Colonic mucosa (tissue), 4 donors: Measurements from ENCODE around the gene SRPK1. TPM values are rescaled to one million over a fixed set of nuclear protein-coding genes. Genes with fewer than 3 reads are reported as not detected.

Experiments
- DNase-seq: peaks from one replicate; pipeline ENCODE4 v3.0.0-alpha.2; 2020
- H3K27ac ChIP-seq: fragments of 200-600 bp; one replicate; pipeline ENCODE4 v1.8.0; 2021
- H3K27me3 ChIP-seq: fragments of 200-600 bp; one replicate; pipeline ENCODE4 v1.8.0; 2021
- H3K36me3 ChIP-seq: fragments of 200-600 bp; one replicate; pipeline ENCODE4 v1.8.0; 2021
- H3K4me1 ChIP-seq: fragments of 200-600 bp; one replicate; pipeline ENCODE4 v1.8.0; 2021; ENCODE audit warnings: mild to moderate bottlenecking
- H3K4me3 ChIP-seq: fragments of 200-600 bp; one replicate; pipeline ENCODE4 v1.8.0; 2021
- H3K9ac ChIP-seq, 2 donors: one replicate each; pipeline ENCODE4 v1.7.0; 2013; ENCODE audit warnings: control low read depth in 2 of 2, low read depth in 2 of 2, low read length in 2 of 2
- H3K9me3 ChIP-seq: fragments of 200-600 bp; one replicate; pipeline ENCODE4 v1.8.0; 2021
- intact Hi-C: fragments of 100-400 bp; cut with DNase I; formaldehyde crosslinking; loops from one replicate; pipeline ENCODE4 v1.14.1; 2022
- total RNA-seq, 2 donors: library from RNA; stranded (reverse); fragmentation: NEBNext Ultra II Directional in 1 of 2; extraction: Animal tissue kit (Norgen Biotek cat#: 25700) in 1 of 2; gene quantifications; one replicate each; pipeline ENCODE4 v1.2.1, GENCODE V29; 2021
- TF ChIP-seq, protein P1 (sequence below): fragments of 200-600 bp; IDR thresholded peaks from one replicate; pipeline ENCODE4 v1.8.0; 2022; ENCODE audit warnings: antibody characterized with exemption, mild to moderate bottlenecking
- donor health status: healthy.
- donor health status: DM: no; HTN: no; CAD: no.
- donor health status: DM: no; HTN: no; CAD: no.

Gene SRPK1
- total RNA-seq, 2 donors from 2014 or later: 89.4 to 111 TPM

DNA sequence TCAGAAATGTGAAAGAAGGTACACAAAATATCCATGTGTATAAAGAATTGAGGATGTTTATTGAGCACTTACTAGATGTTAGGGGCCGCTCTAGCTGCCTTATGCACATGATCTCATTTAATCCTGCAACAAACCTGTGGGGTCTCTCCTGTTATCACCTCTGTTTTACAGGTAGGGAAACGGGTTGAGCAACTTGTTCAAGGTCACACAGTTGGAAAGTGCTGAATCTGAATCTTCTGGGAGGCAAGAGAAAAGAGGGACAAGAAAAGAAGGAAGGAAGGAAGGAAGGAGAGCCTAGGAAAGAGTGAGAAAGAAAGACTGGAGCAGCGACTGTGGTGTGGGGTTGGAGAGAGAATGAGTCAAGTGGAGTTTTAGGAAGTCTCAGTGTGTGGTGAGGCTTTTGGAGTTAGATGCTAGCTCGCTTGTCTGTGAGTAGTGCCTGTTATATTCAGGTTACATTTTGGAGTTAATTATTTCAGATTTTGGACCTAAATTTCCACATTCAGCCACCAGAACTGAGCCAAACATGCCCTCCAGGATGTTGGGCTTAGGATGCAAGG lies 132.4 kb downstream of the SRPK1 start:
- no peaks in the 10 kb centered on the region for H3K9me3 ChIP-seq
- H3K27me3 ChIP-seq: peaks cover 13% of the 10 kb centered on the region
- H3K4me3 ChIP-seq: no peak overlapping the region
- H3K36me3 ChIP-seq: no peaks in the 10 kb centered on the region
- TF ChIP-seq, protein P1, sequence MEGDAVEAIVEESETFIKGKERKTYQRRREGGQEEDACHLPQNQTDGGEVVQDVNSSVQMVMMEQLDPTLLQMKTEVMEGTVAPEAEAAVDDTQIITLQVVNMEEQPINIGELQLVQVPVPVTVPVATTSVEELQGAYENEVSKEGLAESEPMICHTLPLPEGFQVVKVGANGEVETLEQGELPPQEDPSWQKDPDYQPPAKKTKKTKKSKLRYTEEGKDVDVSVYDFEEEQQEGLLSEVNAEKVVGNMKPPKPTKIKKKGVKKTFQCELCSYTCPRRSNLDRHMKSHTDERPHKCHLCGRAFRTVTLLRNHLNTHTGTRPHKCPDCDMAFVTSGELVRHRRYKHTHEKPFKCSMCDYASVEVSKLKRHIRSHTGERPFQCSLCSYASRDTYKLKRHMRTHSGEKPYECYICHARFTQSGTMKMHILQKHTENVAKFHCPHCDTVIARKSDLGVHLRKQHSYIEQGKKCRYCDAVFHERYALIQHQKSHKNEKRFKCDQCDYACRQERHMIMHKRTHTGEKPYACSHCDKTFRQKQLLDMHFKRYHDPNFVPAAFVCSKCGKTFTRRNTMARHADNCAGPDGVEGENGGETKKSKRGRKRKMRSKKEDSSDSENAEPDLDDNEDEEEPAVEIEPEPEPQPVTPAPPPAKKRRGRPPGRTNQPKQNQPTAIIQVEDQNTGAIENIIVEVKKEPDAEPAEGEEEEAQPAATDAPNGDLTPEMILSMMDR: no peak
- no peaks in the 10 kb centered on the region for H3K4me1 ChIP-seq
- DNase-seq: no peak
- H3K9ac ChIP-seq: no peak overlapping the region
- intact Hi-C loops: no loop called here
- no peak overlapping the region for H3K27ac ChIP-seq

DNA sequence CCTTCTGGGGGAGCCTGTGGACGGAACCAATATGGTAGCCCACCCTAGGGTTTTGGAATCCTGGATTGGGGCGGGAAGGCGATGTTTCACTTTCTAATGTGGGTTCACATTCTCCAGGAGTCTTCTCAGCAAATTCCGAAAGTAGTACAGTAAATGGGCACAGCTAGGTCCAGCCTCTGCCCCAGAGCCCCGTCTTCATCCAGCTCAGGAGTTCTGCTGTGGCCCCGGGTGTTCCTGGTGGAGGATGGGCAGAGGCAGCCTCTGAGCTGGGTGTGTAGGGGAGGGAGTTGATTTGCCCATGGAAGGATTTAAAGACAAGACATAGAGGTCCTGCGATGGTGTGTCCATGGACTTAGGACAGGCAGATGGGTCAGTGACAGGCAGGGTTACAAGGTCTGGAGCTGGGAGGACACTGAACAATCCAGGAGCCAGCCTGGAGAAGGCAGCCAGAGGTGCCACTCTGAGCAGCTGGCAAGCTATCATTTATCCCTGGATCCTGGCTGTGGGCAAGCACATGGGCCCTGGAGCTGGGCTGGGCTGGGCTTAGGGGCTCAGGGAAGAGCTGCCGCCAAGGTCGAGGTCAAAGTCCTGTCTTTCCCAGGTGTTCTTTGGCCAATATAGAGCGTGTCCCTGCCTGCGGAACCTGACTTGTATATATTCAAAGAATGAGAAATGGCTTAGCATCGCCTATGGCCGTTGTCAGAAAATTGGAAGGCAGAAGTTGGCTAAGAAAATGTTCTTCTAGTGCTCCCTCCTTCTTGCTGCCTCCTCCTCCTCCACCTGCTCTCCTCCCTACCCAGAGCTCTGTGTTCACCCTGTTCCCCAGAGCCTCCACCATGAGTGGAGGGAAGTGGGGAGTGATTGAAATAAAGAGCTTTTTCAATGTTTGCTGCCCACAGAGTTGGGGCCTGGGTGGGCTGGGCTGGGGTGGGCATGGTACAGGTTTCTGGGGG lies 133.4 kb downstream of the SRPK1 start:
- Histone ChIP-seq H3K4me1 (no peaks in the 10 kb centered on the region), H3K36me3 (no peaks in the 10 kb centered on the region), H3K9me3 (no peaks in the 10 kb centered on the region), H3K27me3 (peaks cover 13% of the 10 kb centered on the region), H3K4me3 (no peak overlapping the region), H3K9ac (no peak overlapping the region), H3K27ac (no peak overlapping the region)
- TF ChIP-seq, protein P1: no peak
- no peak for DNase-seq
- intact Hi-C loops: no loop called here

DNA sequence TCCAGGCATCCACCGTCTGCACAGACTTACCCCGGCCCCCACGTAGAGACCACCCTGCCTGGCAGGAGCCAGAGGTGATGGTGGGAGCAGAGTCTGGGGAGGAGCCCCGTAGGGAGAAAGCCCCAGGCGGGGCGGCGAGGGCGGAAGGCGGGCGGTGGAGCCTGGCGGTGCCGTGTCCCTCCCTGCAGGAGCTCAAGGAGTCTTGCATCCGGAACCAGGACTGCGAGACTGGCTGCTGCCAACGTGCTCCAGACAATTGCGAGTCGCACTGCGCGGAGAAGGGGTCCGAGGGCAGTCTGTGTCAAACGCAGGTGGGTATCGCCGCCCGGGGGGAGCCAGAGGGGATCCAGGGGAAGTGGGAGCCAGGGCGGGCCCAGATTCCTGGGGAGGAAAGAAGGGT lies 134.1 kb downstream of the SRPK1 start:
- intact Hi-C loops: no loop called here
- H3K9ac ChIP-seq: no peak overlapping the region
- no peaks in the 10 kb centered on the region for H3K36me3 ChIP-seq
- no peak for DNase-seq
- no peak overlapping the region for H3K27ac ChIP-seq
- H3K4me1 ChIP-seq: no peaks in the 10 kb centered on the region
- H3K27me3 ChIP-seq: peaks cover 13% of the 10 kb centered on the region
- H3K4me3 ChIP-seq: no peak overlapping the region
- H3K9me3 ChIP-seq: no peaks in the 10 kb centered on the region
- TF ChIP-seq, protein P1: no peak

DNA sequence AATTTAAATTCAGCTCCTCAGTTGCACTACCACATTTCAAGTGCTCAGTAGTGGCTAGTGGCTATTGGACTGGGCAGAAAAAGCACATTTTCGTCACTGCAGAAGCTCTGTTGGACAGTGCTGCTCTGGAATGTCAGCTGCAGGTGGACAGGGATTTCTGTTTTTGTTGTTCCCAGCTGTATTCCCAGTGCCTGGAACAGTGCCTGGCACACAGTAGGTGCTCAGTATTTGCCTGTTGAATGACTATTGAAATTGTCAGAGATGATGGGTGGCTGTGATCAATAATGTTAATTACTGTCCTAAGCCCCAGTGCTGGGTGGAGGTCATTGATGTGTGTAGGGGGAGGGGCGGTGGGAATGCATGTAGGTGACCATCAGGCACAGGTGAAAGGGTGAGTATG lies 134.6 kb downstream of the SRPK1 start:
- Histone ChIP-seq H3K9me3 (no peaks in the 10 kb centered on the region), H3K27me3 (peaks cover 13% of the 10 kb centered on the region), H3K36me3 (no peaks in the 10 kb centered on the region), H3K27ac (no peak overlapping the region), H3K4me1 (no peaks in the 10 kb centered on the region), H3K4me3 (no peak overlapping the region), H3K9ac (no peak overlapping the region)
- TF ChIP-seq, protein P1: no peak
- intact Hi-C loops: no loop called here
- DNase-seq: no peak

DNA sequence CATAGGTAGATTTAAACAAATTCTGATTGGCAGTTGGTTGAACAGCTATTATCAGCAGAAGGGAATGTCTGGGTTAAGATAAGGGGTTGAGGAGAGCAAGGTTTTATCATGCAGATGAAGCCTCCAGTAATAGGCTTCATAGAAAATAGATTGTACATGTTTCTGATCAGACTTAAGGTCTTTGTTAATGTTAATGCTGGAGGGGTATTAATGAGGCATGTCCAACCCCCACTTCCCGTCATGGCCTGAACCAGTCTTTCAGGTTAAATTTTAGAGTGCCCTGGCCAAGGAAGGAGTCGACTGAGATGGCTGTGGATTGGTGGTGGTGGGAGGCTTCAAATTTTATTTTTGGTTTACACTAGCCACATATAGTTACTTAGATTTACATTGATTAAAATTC lies 136.7 kb downstream of the SRPK1 start:
- intact Hi-C loops: no loop called here
- TF ChIP-seq, protein P1: no peak
- Histone ChIP-seq H3K36me3 (no peaks in the 10 kb centered on the region), H3K27ac (no peak overlapping the region), H3K9ac (no peak overlapping the region), H3K27me3 (peaks cover 13% of the 10 kb centered on the region), H3K4me3 (no peak overlapping the region), H3K4me1 (no peaks in the 10 kb centered on the region), H3K9me3 (no peaks in the 10 kb centered on the region)
- DNase-seq: no peak

Other genes with a start within 250 kb of the SRPK1 start
- gene FKBP5, start 232.2 kb downstream of the SRPK1 start, total RNA-seq: 10 to 100 TPM; 29.1 to 54.7 TPM
- under 1 TPM in 1 of 2 donors, not detected in 1; 0.30 TPM for gene ARMC12, start 184.1 kb downstream of the SRPK1 start, total RNA-seq
- not detected for gene CLPSL2, start 144.5 kb downstream of the SRPK1 start, total RNA-seq
- not detected for gene CLPSL1, start 140.1 kb downstream of the SRPK1 start, total RNA-seq
- gene CLPS, start 123.8 kb downstream of the SRPK1 start, total RNA-seq: 10 to 100 TPM in 1 of 2 donors, not detected in 1; 13.7 TPM
- gene LHFPL5, start 115.7 kb downstream of the SRPK1 start, total RNA-seq: not detected
- under 1 TPM in 1 of 2 donors, not detected in 1; 0.27 TPM for gene SLC26A8, start 103.5 kb upstream of the SRPK1 start, total RNA-seq
- gene MAPK14, start 106.7 kb upstream of the SRPK1 start, total RNA-seq: 10 to 100 TPM; 62.2 to 76.1 TPM
- 100 to 1,000 TPM; 166 to 186 TPM for gene MAPK13, start 209.4 kb upstream of the SRPK1 start, total RNA-seq